GM12892 (cell line): ENCODE data around the gene C17orf78.

ENCODE experiments used
- POLR2A ChIP-seq: IDR thresholded peaks from 2 replicates; pipeline ENCODE4 v1.6.1; 2011; ENCODE audit warnings: low read depth, low read length, control low read depth
- POLR2AphosphoS5 ChIP-seq: IDR thresholded peaks from 2 replicates; pipeline ENCODE4 v1.6.1; 2011; ENCODE audit warnings: low read depth, low read length, control low read depth

GRCh38 chr17:37438141-37438540, 62.4 kb downstream of the C17orf78 start:
- no peak for TF ChIP-seq POLR2A
- TF ChIP-seq POLR2AphosphoS5, result no peak
